ENCODE measurements around the gene ATF6. TPM values are rescaled to one million over a fixed set of nuclear protein-coding genes. Genes with fewer than 3 reads are reported as not detected.

ATF6 gene
- total and polyA plus RNA-seq, 2 of the 4 experiments (the other 2 are of a cell fraction) = 12.2 to 17.6 TPM

DNA sequence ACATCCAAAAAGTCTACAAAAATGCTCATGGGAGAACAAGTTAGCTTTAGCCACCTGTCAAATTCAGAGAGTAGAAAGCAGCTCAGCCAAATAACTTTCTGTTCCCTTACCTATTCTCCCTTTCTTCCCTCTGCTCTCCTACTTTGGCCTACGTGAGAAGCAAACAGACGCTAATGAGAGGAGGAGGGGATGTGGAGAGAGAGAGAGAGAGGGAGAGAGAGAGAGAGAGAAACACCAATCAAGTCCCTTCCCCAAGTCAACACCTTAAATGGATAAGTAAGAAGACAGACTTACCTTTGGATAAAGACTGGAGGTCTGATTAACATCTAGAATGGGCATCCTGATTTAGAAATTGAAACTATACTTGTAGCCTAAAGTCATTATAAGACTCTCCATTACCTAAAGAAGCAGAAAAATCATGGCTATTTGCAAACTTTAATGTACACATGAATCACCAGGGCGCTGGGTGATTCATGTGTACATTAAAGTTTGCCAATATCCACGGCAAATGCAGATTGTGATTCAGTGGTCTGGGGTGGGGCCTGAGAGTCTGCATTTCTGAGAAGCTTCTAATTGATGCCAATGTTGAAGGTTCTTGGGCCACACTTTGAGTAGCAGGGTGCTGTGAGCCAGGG is 29.7 kb upstream of the ATF6 start:
- Histone ChIP-seq H4K5ac (ENCODE audit: low read depth, low read length) (peak overlapping the region; percentile 49; the same call in 1 of the 2 replicates), H3K4me1 (ENCODE audit: control insufficient read depth, insufficient read depth, low read length) (peaks cover 5% of the 10 kb centered on the region), H3K56ac (ENCODE audit: extremely low read depth, insufficient read depth, low read length) (no peak overlapping the region), H3K4ac (ENCODE audit: low read depth, low read length) (peak overlapping the region; percentile 89), H3K27ac (ENCODE audit: insufficient read depth, low read length) (no peak overlapping the region), H4K8ac (ENCODE audit: low read depth in 2 of 2, low read length in 2 of 2) (peak overlapping the region; percentile 5 to 55; a peak in 2 of 4 replicates), H3K9ac (ENCODE audit: low read depth, low read length) (no peak overlapping the region), H3K9me3 (ENCODE audit: control insufficient read depth, insufficient read depth, low read length) (no peaks in the 10 kb centered on the region), H2AK5ac (ENCODE audit: low read depth, low read length) (peak overlapping the region; percentile 71; the same call in 1 of the 2 replicates), H3K23ac (ENCODE audit: low read depth, low read length) (peak overlapping the region; percentile 34; the same call in 1 of the 2 replicates), H2BK15ac (ENCODE audit: low read depth, low read length) (peak overlapping the region; percentile 40; the same call in 2 of the 3 replicates), H2AFZ (replicated peaks; ENCODE audit: low read length, poor library complexity) (peak overlapping the region; percentile 74), H3K4me2 (ENCODE audit: low read depth, low read length) (peak overlapping the region; percentile 81), H2AK9ac (replicated peaks; ENCODE audit: low read depth, low read length, poor library complexity) (peak overlapping the region; percentile 25), H2BK20ac (ENCODE audit: low read depth, low read length) (peak overlapping the region; percentile 85), H3K14ac (replicated peaks; ENCODE audit: low read depth, low read length) (peak overlapping the region; percentile 95), H3K36me3 (ENCODE audit: control insufficient read depth, insufficient read depth, low read length) (no peaks in the 10 kb centered on the region), H4K91ac (ENCODE audit: insufficient read depth, low read depth, low read length) (no peak overlapping the region; the same call in 1 of the 2 replicates), H3K9me1 (ENCODE audit: insufficient read depth, low read length) (peaks cover 5% of the 10 kb centered on the region), H3K79me1 (ENCODE audit: low read depth in 1 of 2, low read length in 2 of 2) (no peaks in the 10 kb centered on the region), H3K27me3 (ENCODE audit: control insufficient read depth, insufficient read depth, low read length) (no peaks in the 10 kb centered on the region), H2BK120ac (ENCODE audit: low read depth, low read length) (peak overlapping the region; percentile 91), H3K4me3 (ENCODE audit: insufficient read depth, low read depth, low read length) (no peak overlapping the region), H4K20me1 (ENCODE audit: insufficient read depth, low read length) (no peaks in the 10 kb centered on the region), H3K18ac (ENCODE audit: low read depth, low read length) (peak overlapping the region; percentile 79; the same call in 1 of the 2 replicates), H2BK5ac (ENCODE audit: low read depth, low read length, poor library complexity, severe bottlenecking) (peak overlapping the region; percentile 71)
- dilution Hi-C loops (cut with HindIII; ENCODE audit: low sequenced_read_pairs, unreplicated experiment) = no loop called here
- no peak for TF ChIP-seq RFX5 (IDR thresholded peaks at IDR 0.05; ENCODE audit: low read depth, low read length)
- peak; percentile 26; the same call in 1 of the 2 replicates for TF ChIP-seq CEBPB (IDR thresholded peaks at IDR 0.05; ENCODE audit: low read depth, low read length)
- TF ChIP-seq FOS (IDR thresholded peaks at IDR 0.05; ENCODE audit: low read depth, low read length) = peak; percentile 59; the same call in 1 of the 2 replicates
- no peak for ATAC-seq (ENCODE audit: low read depth)
- no TSS peak for BruUV-seq (replicated peaks)
- intact Hi-C loops (cut with micrococcal nuclease) = loop anchor here (10.0 kb wide), 1 partner anchor 172 kb away; no protein-coding TSS in a partner anchor
- in situ Hi-C loops (cut with MboI; ENCODE audit: low sequenced_read_pairs) = loop anchor here (10.0 to 25.0 kb wide), 2 partner anchors 99 to 192 kb away; partner anchors contain the start of genes FCGR3A and FCGR3B
- WGBS, 2 experiments (ENCODE audit: extremely low coverage in 2 of 2, insufficient read length in 1 of 2) = no CpG with 5 or more reads among the region's 4 CpGs
- POLR2A ChIA-PET (ENCODE audit: unreplicated experiment) = no interaction called here
- peak; percentile 69 for DNase-seq
- CTCF ChIA-PET = interaction anchor here (0.8 to 1.2 kb wide), 4 partner anchors 10 to 249 kb away, joined by 3 to 4 read pairs (median 3); partner anchors contain the start of gene DUSP12
